SK-N-SH (cell line): Measurements from ENCODE around the gene UCKL1.

ENCODE experiments used
- CTCF ChIP-seq: fragments of 200-600 bp; sonication (generic); IDR thresholded peaks from 2 replicates; pipeline ENCODE4 v1.6.1; 2017; ENCODE audit warnings: antibody characterized with exemption, mild to moderate bottlenecking, moderate library complexity
- EP300 ChIP-seq, 2 experiments: IDR thresholded peaks; 2 replicates each; pipeline versions ENCODE4 v1.4.0 to v1.6.1; 2012; ENCODE audit warnings: borderline replicate concordance in 1 of 2, low read depth in 1 of 2, low read length in 1 of 2
- EZH2phosphoT487 ChIP-seq: fragments of 200-600 bp; sonication (generic); IDR thresholded peaks from 2 replicates; pipeline ENCODE4 v1.6.1; 2017; ENCODE audit warnings: low read depth, mixed run types, mild to moderate bottlenecking, antibody characterized with exemption, moderate library complexity, borderline replicate concordance
- FOSL2 ChIP-seq: IDR thresholded peaks from 2 replicates; pipeline ENCODE4 v1.4.0; 2012; ENCODE audit warnings: low read depth, mild to moderate bottlenecking, moderate library complexity, borderline replicate concordance
- GABPA ChIP-seq: IDR thresholded peaks from 2 replicates; pipeline ENCODE4 v1.4.0; 2012; ENCODE audit warnings: low read depth, mild to moderate bottlenecking
- MAX ChIP-seq: IDR thresholded peaks from 2 replicates; pipeline ENCODE4 v1.4.0; 2012; ENCODE audit warnings: low read depth
- NFIC ChIP-seq: IDR thresholded peaks from 2 replicates; pipeline ENCODE4 v1.4.0; 2012; ENCODE audit warnings: borderline replicate concordance
- NRF1 ChIP-seq: IDR thresholded peaks from 2 replicates; pipeline ENCODE4 v1.6.1; 2012; ENCODE audit warnings: low read depth, mild to moderate bottlenecking, low read length
- POLR2AphosphoS5 ChIP-seq: IDR thresholded peaks from 2 replicates; pipeline ENCODE4 v1.6.1; 2012; ENCODE audit warnings: low read depth, low read length
- RAD21 ChIP-seq: IDR thresholded peaks from 2 replicates; pipeline ENCODE4 v1.6.1; 2012; ENCODE audit warnings: mild to moderate bottlenecking, low read length
- RFX5 ChIP-seq: IDR thresholded peaks from 2 replicates; pipeline ENCODE4 v1.6.1; 2012; ENCODE audit warnings: mild to moderate bottlenecking, improper control_type of control experiment, low read length
- TCF12 ChIP-seq: IDR thresholded peaks from 2 replicates; pipeline ENCODE4 v1.4.0; 2012
- USF2 ChIP-seq: fragments of 150-350 bp; IDR thresholded peaks from 2 replicates; pipeline ENCODE4 v1.6.1; 2017; ENCODE audit warnings: antibody characterized with exemption, low read length, low read depth, borderline replicate concordance
- YY1 ChIP-seq: IDR thresholded peaks from 2 replicates; pipeline ENCODE4 v1.4.0; 2012; ENCODE audit warnings: low read depth, mild to moderate bottlenecking

- no peak for TF ChIP-seq CTCF
- TF ChIP-seq GABPA, result no peak
- no peak for TF ChIP-seq RAD21
- TF ChIP-seq USF2, result no peak
- no peak for TF ChIP-seq FOSL2
- no peak for TF ChIP-seq RFX5
- TF ChIP-seq EZH2phosphoT487, result no peak
- TF ChIP-seq MAX, result no peak
- TF ChIP-seq POLR2AphosphoS5, result no peak
- no peak for TF ChIP-seq EP300 (IDR thresholded peaks at IDR 0.05; ENCODE audit: borderline replicate concordance in 1 of 2, low read depth in 1 of 2, low read length in 1 of 2)
- TF ChIP-seq NFIC, result no peak
- no peak for TF ChIP-seq YY1
- no peak for TF ChIP-seq TCF12
- TF ChIP-seq NRF1, result no peak
Observed at GRCh38 chr20:63962426-63963347, 6.5 kb upstream of the UCKL1 start.
